HEK293T (cell line): Measurements from ENCODE around the gene GPATCH8.

Experiments
- BHLHE40 ChIP-seq: fragments of 450-650 bp; IDR thresholded peaks from 2 replicates; pipeline ENCODE4 v1.6.1; 2016; ENCODE audit warnings: mild to moderate bottlenecking, moderate library complexity, borderline replicate concordance
- CTBP1 ChIP-seq: fragments of 450-650 bp; IDR thresholded peaks from 2 replicates; pipeline ENCODE4 v1.6.1; 2016; ENCODE audit warnings: borderline replicate concordance
- ELF4 ChIP-seq: fragments of 450-650 bp; IDR thresholded peaks from 2 replicates; pipeline ENCODE4 v1.6.1; 2017; ENCODE audit warnings: antibody characterized with exemption
- HDGF ChIP-seq: fragments of 450-650 bp; IDR thresholded peaks from 2 replicates; pipeline ENCODE4 v1.6.1; 2017; ENCODE audit warnings: antibody characterized with exemption, borderline replicate concordance
- SP1 ChIP-seq: fragments of 450-650 bp; IDR thresholded peaks from 2 replicates; pipeline ENCODE4 v1.6.1; 2017
- SUZ12 ChIP-seq: fragments of 450-650 bp; IDR thresholded peaks from 2 replicates; pipeline ENCODE4 v1.6.1; 2016; ENCODE audit warnings: mild to moderate bottlenecking
- TARDBP ChIP-seq: fragments of 450-650 bp; IDR thresholded peaks from 2 replicates; pipeline ENCODE4 v1.6.1; 2016
- ZNF384 ChIP-seq: fragments of 450-650 bp; IDR thresholded peaks from 2 replicates; pipeline ENCODE4 v1.6.1; 2016

DNA sequence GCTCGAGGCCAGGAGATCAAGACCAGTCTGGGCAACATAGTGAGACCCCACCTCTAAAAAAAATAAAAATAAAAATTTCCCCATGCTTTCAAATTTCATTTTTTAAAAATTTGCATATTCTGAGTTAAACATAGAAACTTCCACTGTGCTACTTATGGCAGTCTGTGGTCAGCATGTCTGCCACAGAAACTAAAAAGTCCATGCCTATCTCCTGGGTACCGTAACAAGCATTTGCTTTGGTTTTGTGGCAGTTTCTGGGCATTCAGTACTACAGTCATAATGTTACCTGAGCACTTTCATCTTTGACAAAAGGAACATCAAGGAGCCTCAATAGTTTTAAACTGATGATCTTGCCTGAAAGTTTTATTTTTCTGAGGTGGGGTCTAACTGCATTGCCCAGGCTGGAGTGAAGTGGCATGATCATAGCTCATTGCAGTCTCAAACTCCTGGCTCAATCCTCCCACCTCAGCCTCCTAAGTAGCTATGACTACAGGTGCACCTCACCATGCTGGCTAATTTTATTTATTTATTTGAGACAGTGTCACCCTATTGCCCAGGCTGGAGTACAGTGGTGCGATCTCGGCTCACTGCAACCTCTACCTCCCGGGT is 100.5 kb downstream of the GPATCH8 start:
- TF ChIP-seq SP1 (no peak), SUZ12 (no peak), ELF4 (no peak), TARDBP (no peak), CTBP1 (no peak), ZNF384 (no peak), BHLHE40 (no peak), HDGF (no peak)
